Choroid plexus epithelial cell (primary cell): ENCODE data around the gene IL6R.

ENCODE experiments used
- DNase-seq: peaks from one replicate; pipeline ENCODE4 v3.0.0-alpha.2; 2010; ENCODE audit warnings: low read depth
- H3K4me3 ChIP-seq: 2 replicates; pipeline ENCODE4 v1.5.1; 2011; ENCODE audit warnings: low read depth, mild to moderate bottlenecking, control low read depth, low read length, moderate library complexity
- TF ChIP-seq, protein P1 (sequence below): conservative IDR thresholded peaks from 2 replicates; pipeline ENCODE4 v1.5.1; 2011; ENCODE audit warnings: low read depth, mild to moderate bottlenecking, control low read depth, inconsistent platforms, low read length, moderate library complexity

The IL6R gene

DNA sequence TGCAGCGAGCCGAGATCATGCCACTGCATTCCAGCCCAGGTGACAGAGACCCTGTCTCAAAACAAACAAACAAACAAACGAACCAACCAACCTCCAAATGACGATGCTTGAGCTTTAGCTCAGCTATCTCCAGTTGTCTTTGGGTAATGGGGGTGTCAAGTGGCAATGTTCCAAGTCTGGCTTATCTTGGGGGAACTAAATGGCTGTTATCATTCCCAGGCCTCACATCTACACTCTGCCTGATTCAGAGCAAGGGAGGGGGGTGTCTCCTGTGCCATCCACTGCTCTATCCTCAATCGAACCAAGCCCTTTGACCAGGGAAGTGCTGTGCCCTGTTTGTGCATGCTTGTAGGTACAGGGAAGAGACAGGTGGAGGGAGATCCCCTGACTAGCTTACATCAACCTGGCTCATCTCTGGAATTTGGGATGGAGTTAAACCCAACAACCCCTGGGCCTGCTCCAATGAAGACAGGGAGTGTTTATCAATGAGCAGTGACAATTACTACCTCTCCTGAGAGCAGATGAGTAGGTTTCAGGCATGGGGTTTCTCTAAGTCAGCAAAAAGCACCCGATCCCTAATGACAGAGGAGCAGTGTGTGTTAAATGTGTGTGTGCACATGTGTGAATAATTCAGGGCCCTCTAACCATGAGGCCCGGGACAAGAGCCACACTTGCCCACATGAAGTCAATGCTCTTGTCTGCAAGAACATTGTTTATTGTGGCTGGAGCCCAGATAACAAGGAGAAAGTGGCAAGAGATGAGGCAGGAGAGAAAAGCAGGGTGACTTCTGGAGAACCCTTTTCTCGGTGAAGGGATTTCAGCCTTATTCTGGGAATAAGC lies 20.3 kb upstream of the IL6R start:
- no peak overlapping the region for H3K4me3 ChIP-seq
- TF ChIP-seq, protein P1, sequence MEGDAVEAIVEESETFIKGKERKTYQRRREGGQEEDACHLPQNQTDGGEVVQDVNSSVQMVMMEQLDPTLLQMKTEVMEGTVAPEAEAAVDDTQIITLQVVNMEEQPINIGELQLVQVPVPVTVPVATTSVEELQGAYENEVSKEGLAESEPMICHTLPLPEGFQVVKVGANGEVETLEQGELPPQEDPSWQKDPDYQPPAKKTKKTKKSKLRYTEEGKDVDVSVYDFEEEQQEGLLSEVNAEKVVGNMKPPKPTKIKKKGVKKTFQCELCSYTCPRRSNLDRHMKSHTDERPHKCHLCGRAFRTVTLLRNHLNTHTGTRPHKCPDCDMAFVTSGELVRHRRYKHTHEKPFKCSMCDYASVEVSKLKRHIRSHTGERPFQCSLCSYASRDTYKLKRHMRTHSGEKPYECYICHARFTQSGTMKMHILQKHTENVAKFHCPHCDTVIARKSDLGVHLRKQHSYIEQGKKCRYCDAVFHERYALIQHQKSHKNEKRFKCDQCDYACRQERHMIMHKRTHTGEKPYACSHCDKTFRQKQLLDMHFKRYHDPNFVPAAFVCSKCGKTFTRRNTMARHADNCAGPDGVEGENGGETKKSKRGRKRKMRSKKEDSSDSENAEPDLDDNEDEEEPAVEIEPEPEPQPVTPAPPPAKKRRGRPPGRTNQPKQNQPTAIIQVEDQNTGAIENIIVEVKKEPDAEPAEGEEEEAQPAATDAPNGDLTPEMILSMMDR, result no peak
- DNase-seq, result no peak

DNA sequence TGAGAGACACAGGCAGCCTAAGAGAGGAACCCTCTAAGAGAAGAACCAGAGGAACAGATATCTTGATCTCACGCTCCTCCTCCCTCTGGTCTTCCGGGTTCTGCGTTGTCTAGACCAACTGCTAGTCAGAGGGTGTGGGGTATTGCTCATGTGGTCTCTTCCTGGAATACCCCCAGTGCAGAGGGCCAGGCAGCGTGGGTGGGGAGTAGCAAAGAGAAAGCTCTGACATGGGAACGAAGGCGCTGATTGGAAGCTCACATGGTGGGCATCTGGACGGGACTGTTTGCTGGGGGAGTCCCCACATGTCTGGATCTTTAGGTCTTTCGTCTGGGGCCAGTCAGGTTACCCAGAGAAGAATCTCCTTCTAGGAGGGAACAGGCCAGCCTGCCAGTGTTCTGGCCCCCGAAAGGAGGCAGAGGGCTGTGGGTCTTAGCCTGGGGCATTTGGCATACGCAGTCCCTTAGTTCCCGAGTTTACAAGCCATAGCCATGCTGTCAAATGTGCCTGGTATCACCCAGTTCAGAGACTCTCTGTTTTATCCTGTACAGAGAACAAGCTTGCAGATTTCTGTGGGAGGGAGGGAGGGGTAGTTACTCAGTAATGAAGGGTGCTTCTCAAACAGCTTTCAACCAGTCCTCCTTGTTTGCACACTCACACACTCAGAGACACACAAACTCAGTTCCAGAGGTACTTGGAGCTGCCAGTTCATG lies 18.3 kb upstream of the IL6R start:
- no peak for DNase-seq
- H3K4me3 ChIP-seq, result no peak overlapping the region
- TF ChIP-seq, protein P1, result no peak

DNA sequence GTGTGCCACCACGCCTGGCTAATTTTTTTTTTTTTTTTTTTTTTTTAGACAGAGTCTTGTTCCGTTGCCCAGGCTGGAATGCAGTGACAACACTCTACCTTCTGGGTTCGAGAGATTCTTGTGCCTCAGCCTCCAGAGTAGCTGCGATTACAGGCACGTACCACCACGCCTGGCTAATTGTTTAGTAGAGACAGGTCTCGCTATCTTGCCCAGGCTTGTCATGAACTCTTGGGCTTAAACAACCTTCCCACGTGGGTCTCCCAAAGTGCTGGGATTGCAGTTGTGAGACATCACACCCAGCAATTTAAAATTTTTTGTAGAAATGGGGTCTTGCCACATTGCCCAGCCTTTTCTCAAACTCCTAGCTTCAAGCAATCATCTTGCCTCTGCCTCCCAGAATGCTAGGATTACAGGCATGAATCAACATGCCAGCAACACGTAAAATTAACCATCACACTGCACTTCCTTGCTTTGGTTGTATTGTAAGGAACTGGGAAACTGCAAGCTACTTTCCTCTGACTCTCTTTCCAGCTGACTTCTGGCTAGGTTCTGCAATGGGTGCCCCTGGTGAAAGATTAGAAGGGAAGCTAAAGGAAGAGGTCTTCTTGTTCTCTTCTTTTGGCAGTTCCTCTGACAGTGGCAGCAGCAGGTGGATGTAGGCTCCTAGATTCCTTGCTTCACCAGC lies 13.9 kb upstream of the IL6R start:
- TF ChIP-seq, protein P1, result no peak
- no peak for DNase-seq
- no peak overlapping the region for H3K4me3 ChIP-seq

DNA sequence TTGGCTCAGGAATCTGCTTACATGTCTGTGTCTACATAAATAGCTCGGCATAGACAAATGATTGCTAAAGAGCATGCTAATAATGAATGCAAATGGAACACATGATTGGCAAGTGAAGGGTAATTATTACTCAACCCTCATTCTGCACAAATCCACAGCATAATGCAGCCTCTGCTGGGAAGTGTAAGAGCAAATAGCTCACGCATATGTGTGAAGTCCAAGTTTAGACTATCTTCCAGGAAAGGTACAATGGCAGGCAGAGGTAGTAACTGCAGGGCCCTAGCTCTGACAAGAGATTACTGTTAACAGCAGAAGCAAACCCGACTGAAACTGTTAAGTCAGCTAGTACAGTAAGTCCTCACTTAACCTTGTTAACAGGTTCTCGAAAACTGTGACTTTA lies 7.0 kb upstream of the IL6R start:
- no peak overlapping the region for H3K4me3 ChIP-seq
- TF ChIP-seq, protein P1, result no peak
- DNase-seq, result no peak

DNA sequence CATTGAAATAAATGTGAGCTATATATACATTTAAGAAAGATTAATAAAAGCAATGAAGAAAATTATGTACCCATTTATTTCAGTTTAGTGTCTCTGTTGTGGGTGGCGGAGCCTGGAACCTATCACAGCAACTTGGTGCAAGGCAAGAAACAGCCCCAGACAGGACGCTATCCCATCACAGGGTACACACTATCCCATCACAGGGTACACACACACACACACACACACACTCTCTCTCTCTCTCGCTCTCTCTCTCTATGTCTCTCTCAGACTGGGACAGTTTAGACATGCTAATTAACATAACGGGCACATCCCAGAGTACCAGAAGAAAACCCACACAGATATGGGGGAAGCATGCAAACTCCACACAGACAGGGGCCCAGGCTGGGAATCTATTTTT lies 6.5 kb upstream of the IL6R start:
- no peak for DNase-seq
- H3K4me3 ChIP-seq, result no peak overlapping the region
- TF ChIP-seq, protein P1, result no peak

DNA sequence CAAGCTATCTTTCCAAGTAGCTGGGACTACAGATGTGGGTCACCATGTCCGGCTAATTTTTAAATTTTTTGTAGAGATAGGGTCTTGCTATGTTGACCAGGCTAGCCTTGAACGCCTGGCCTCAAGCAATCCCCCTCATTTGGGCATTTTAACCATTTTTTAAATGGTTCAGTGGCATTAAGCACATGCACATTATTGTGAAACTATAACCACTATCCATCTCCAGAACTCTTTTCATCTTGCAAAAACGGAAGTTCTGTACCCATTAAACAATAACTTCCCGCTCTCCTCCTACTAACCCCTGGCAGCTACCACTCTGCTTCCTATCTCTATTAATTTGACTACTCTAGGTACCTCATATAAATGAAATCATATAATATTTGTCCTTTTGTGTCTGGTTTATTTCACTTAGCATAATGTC lies 4.8 kb upstream of the IL6R start:
- H3K4me3 ChIP-seq, result no peak overlapping the region
- TF ChIP-seq, protein P1, result no peak
- no peak for DNase-seq
